Nephron (organoid): ENCODE data around the gene PKDREJ.

Source experiments
- H3K27ac Mint-ChIP-seq, 3 experiments: 2 replicates each; pipeline ENCODE4 v1.8.0; 2020; ENCODE audit warnings: mixed read lengths in 3 of 3, mild to moderate bottlenecking in 2 of 3, moderate library complexity in 1 of 3
- H3K27me3 Mint-ChIP-seq: 2 replicates; pipeline ENCODE4 v1.8.0; 2021; ENCODE audit warnings: low read depth, mild to moderate bottlenecking, moderate library complexity, mixed read lengths
- H3K36me3 Mint-ChIP-seq: 2 replicates; pipeline ENCODE4 v1.8.0; 2020; ENCODE audit warnings: low read depth, mixed read lengths
- H3K4me1 Mint-ChIP-seq: 2 replicates; pipeline ENCODE4 v1.8.0; 2020; ENCODE audit warnings: mixed read lengths
- H3K4me3 Mint-ChIP-seq, 3 experiments: 2 replicates each; pipeline ENCODE4 v1.8.0; 2020; ENCODE audit warnings: mild to moderate bottlenecking in 3 of 3, mixed read lengths in 3 of 3, moderate library complexity in 2 of 3
- H3K9me3 Mint-ChIP-seq: 2 replicates; pipeline ENCODE4 v1.8.0; 2020; ENCODE audit warnings: mixed read lengths
- CTCF ChIP-seq, 3 experiments: fragments of 200-600 bp; sonication (generic); IDR thresholded peaks; one replicate each; pipeline ENCODE4 v1.5.0; 2021; ENCODE audit warnings: antibody characterized with exemption in 3 of 3; ENCODE audit not compliant: unreplicated experiment in 3 of 3

Gene PKDREJ

GRCh38 chr22:46230262-46230901, 32.8 kb downstream of the PKDREJ start:
- Mint-ChIP-seq H3K27ac (no peak overlapping the region), H3K27me3 (no peaks in the 10 kb centered on the region), H3K36me3 (peaks cover 18% of the 10 kb centered on the region), H3K4me1 (no peaks in the 10 kb centered on the region), H3K9me3 (no peaks in the 10 kb centered on the region), H3K4me3 (no peak overlapping the region)
- TF ChIP-seq CTCF (IDR thresholded peaks at IDR 0.05; ENCODE audit: unreplicated experiment in 3 of 3): no peak

DNA sequence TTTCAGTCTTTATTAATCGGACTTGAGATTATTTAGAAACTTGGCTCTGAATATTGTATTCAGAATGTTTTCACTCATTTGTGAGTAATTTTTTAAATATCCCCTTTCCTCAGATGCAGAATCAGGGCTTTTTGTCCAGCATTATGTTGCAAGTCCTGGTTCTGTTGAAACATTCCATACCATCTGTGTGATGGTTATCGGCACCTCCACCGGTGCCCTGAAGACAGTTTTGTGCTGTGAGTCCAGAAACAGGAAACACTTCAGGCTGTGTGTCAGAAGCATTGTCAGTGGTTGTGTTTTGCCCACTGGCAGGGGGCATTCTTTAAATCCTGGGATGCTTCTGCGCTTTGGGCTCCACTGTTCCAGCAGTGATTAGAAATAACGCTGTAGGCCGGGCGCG, 33.4 kb downstream of the PKDREJ start:
- no peak for TF ChIP-seq CTCF (IDR thresholded peaks at IDR 0.05; ENCODE audit: unreplicated experiment in 3 of 3)
- H3K9me3 Mint-ChIP-seq: no peaks in the 10 kb centered on the region
- no peaks in the 10 kb centered on the region for H3K27me3 Mint-ChIP-seq
- H3K27ac Mint-ChIP-seq: no peak overlapping the region
- H3K36me3 Mint-ChIP-seq: peaks cover 13% of the 10 kb centered on the region
- H3K4me3 Mint-ChIP-seq: no peak overlapping the region
- no peaks in the 10 kb centered on the region for H3K4me1 Mint-ChIP-seq

DNA sequence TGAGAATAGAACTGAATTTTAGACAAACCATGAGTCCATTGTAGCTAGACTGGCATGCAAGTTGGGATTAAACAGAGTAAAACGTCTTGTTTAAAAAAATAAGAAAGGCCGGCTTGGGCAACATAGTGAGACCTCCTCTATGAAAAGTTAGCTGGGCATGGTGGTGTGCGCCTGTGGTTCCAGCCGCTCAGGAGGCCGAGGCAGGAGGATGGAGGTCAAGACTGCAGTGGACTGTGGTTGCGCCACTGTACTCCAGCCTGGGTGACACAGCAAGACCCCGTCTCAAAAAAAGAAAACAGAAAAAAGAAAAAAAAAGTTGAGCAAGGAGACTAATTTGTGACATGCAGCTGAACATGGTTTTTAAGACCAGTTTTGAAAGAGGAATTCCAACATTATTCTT, 36.6 kb downstream of the PKDREJ start:
- TF ChIP-seq CTCF (IDR thresholded peaks at IDR 0.05; ENCODE audit: unreplicated experiment in 3 of 3): no peak
- peaks cover 11% of the 10 kb centered on the region for H3K36me3 Mint-ChIP-seq
- H3K27ac Mint-ChIP-seq: no peak overlapping the region
- no peaks in the 10 kb centered on the region for H3K9me3 Mint-ChIP-seq
- no peaks in the 10 kb centered on the region for H3K4me1 Mint-ChIP-seq
- H3K4me3 Mint-ChIP-seq: no peak overlapping the region
- no peaks in the 10 kb centered on the region for H3K27me3 Mint-ChIP-seq

DNA sequence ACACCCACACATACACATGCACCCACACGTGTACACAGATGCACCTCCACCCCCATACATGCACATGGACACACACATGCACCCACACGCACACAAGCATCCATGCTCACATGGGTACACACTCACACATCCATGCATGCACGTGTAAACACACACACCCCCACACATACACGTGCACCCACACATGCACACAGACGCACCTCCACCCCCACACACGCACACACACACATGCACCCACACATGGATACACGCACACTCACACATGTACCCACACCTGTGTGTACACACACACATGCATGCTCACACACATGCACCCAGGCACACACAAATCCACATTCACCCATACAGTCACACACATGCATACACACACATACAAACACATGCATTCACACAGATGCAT, 37.5 kb downstream of the PKDREJ start:
- Mint-ChIP-seq H3K27me3 (no peaks in the 10 kb centered on the region), H3K4me3 (no peak overlapping the region), H3K36me3 (peaks cover 18% of the 10 kb centered on the region), H3K4me1 (no peaks in the 10 kb centered on the region), H3K27ac (no peak overlapping the region), H3K9me3 (no peaks in the 10 kb centered on the region)
- TF ChIP-seq CTCF (IDR thresholded peaks at IDR 0.05; ENCODE audit: unreplicated experiment in 3 of 3): no peak

GRCh38 chr22:46224898-46225290, 38.2 kb downstream of the PKDREJ start:
- H3K9me3 Mint-ChIP-seq: no peaks in the 10 kb centered on the region
- no peak for TF ChIP-seq CTCF (IDR thresholded peaks at IDR 0.05; ENCODE audit: unreplicated experiment in 3 of 3)
- peaks cover 23% of the 10 kb centered on the region for H3K36me3 Mint-ChIP-seq
- H3K27me3 Mint-ChIP-seq: no peaks in the 10 kb centered on the region
- H3K4me3 Mint-ChIP-seq: no peak overlapping the region
- H3K27ac Mint-ChIP-seq: peak overlapping the region in 1 of 3 experiments; percentile 46
- H3K4me1 Mint-ChIP-seq: no peaks in the 10 kb centered on the region
